ENCODE measurements around the gene TMEM181. TPM values are rescaled to one million over a fixed set of nuclear protein-coding genes. Genes with fewer than 3 reads are reported as not detected.

The TMEM181 gene
- 24.7 and 25.9 TPM in 2 replicates for total RNA-seq

GRCh38 chr6:158559895-158560835 is at the start of gene TMEM181:
TMEM181 (plus strand) TSS chr6:158560091; CDS start chr6:158560225, 134 bp downstream.

GRCh38 chr6:158644231-158645063 is 84.6 kb downstream of the TMEM181 start, which contains the start of gene DYNLT1:
DYNLT1 (minus strand) TSS chr6:158644743; CDS start chr6:158644708, 35 bp downstream.

GRCh38 chr6:158649289-158650143 is 89.6 kb downstream of the TMEM181 start, which contains the start of gene SYTL3:
SYTL3 (plus strand) TSS chr6:158650054; CDS start chr6:158663269, 13,215 bp downstream.

Other genes starting within 250 kb of the TMEM181 start
- gene TULP4, start 247.6 kb upstream of the TMEM181 start, total RNA-seq = 15.4 and 30.6 TPM in 2 replicates
- 251 and 274 TPM in 2 replicates for gene DYNLT1, start 84.7 kb downstream of the TMEM181 start, total RNA-seq
- 10.0 and 11.2 TPM in 2 replicates for gene SYTL3, start 90.0 kb downstream of the TMEM181 start, total RNA-seq

Measured in mammary microvascular endothelial cell (primary cell).